ENCODE results near the gene MZT1. TPM values are rescaled to one million over a fixed set of nuclear protein-coding genes. Genes with fewer than 3 reads are reported as not detected.

Gene MZT1, protein sequence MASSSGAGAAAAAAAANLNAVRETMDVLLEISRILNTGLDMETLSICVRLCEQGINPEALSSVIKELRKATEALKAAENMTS
- total RNA-seq (1 to 10 TPM; 6.6 to 6.7 TPM), polyA plus RNA-seq (10 to 100 TPM in 1 of 2 donors, 1 to 10 TPM in 1; 7.5 to 12.5 TPM)
- long read RNA-seq, donor 1, transcript MZT1-201 (3 exons, 2,299 nt): major isoform, 23 of 23 reads
- long read RNA-seq, donor 1, partial matches to known transcripts: 0 of 23 reads
- long read RNA-seq, donor 1, other reads (novel, unspliced or antisense): 0 of 23 reads
- long read RNA-seq, donor 2, transcript MZT1-201 (3 exons, 2,299 nt): major isoform, 5 of 5 reads
- long read RNA-seq, donor 2, partial matches to known transcripts: 0 of 5 reads
- long read RNA-seq, donor 2, other reads (novel, unspliced or antisense): 0 of 5 reads
- long read RNA-seq, donor 3, transcript MZT1-201 (3 exons, 2,299 nt): major isoform, 10 of 10 reads
- long read RNA-seq, donor 3, partial matches to known transcripts: 0 of 10 reads
- long read RNA-seq, donor 3, other reads (novel, unspliced or antisense): 0 of 10 reads
- long read RNA-seq, donor 4, transcript MZT1-201 (3 exons, 2,299 nt): major isoform, 8 of 18 reads
- long read RNA-seq, donor 4, partial matches to known transcripts: 10 of 18 reads
- long read RNA-seq, donor 4, other reads (novel, unspliced or antisense): 0 of 18 reads
- long read RNA-seq, donor 5, transcript MZT1-201 (3 exons, 2,299 nt): major isoform, 29 of 29 reads
- long read RNA-seq, donor 5, partial matches to known transcripts: 0 of 29 reads
- long read RNA-seq, donor 5, other reads (novel, unspliced or antisense): 0 of 29 reads

DNA sequence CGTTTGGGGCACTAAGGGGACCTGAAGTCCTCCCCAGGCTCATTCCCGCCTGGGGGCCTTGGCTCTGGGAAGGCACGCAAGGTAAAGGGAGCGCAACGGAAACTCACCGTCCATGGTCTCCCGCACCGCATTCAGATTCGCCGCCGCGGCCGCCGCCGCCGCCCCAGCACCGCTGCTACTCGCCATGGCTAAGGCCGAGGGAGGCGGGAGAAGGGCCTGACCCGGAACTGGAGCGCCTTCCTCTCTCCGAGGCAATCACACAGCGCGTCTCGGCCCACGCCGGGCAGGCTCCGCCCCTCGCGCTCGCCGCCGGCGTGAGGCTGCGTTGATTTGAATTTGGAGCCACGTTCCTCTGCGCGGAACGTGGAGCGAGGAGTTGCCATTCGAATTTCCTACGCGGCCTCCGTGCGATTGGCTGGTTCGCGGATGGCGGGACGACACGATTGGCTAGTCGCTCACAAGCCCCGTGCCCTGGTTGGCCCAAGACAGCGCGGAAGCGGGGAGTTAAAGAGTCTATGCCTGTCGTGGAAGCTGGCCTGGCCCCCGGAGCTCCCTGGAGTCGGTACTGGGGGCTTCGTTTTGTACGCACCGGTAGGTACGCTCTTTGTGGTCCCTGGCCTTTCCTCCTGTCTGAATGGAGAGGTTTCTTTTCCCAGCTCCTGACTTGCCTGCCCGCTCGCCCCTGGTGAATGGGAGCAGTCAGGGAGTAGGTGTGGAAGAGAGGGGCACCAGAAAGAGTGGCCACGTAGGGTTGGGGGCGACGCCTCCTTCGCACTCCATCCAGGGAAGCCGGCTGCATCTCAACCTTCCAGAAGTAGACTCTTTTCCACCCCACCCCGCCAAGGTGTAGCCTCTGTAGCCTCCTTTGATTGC, at the start of gene MZT1, which contains the start of gene BORA:
TSS of gene MZT1 (minus strand) at position 213 of the 873 bp plus-strand sequence. CDS start at position 186, 27 bp downstream.
TSS of gene BORA (plus strand) at position 507 of the 873 bp plus-strand sequence. CDS start 1,018 bp downstream, outside the sequence.
- peak within 1 kb of the TSS; percentile 93 for H3K4me3 ChIP-seq
- no peaks in the 10 kb centered on the region for H3K9me3 ChIP-seq (ENCODE audit: control insufficient read depth in 4 of 4, insufficient read depth in 3 of 4, low read length in 3 of 4)
- H3K27ac ChIP-seq (ENCODE audit: low read depth in 1 of 2, low read length in 1 of 2): peak within 1 kb of the TSS; percentile 42 to 77
- no peaks in the 10 kb centered on the region for H3K27me3 ChIP-seq (ENCODE audit: control insufficient read depth in 3 of 3, insufficient read depth in 3 of 3, low read length in 2 of 3)
- peak within 1 kb of the TSS; percentile 74 for H3K9ac ChIP-seq (ENCODE audit: insufficient read depth in 1 of 2, low read length in 2 of 2)
- WGBS, 2 donors: 0% methylated on average over 71 of the region's 71 CpGs
- DNase-seq (peak; percentile 97 to 99 (median 97)), ATAC-seq (ENCODE audit: insufficient read depth, low FRiP score) (peak; percentile 99)
- H3K4me1 ChIP-seq (ENCODE audit: control insufficient read depth in 5 of 5, insufficient read depth in 5 of 5, low read length in 5 of 5): peaks cover 2 to 20% (median 8%) of the 10 kb centered on the region in 5 donors
- TF ChIP-seq, protein P1, sequence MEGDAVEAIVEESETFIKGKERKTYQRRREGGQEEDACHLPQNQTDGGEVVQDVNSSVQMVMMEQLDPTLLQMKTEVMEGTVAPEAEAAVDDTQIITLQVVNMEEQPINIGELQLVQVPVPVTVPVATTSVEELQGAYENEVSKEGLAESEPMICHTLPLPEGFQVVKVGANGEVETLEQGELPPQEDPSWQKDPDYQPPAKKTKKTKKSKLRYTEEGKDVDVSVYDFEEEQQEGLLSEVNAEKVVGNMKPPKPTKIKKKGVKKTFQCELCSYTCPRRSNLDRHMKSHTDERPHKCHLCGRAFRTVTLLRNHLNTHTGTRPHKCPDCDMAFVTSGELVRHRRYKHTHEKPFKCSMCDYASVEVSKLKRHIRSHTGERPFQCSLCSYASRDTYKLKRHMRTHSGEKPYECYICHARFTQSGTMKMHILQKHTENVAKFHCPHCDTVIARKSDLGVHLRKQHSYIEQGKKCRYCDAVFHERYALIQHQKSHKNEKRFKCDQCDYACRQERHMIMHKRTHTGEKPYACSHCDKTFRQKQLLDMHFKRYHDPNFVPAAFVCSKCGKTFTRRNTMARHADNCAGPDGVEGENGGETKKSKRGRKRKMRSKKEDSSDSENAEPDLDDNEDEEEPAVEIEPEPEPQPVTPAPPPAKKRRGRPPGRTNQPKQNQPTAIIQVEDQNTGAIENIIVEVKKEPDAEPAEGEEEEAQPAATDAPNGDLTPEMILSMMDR (IDR thresholded peaks at IDR 0.05; ENCODE audit: control extremely low read depth, extremely low read depth): no peak
- peaks cover 0 to 4% (median 1%) of the 10 kb centered on the region in 4 donors for H3K36me3 ChIP-seq (ENCODE audit: control insufficient read depth in 4 of 4, insufficient read depth in 4 of 4, low read length in 4 of 4)

DNA sequence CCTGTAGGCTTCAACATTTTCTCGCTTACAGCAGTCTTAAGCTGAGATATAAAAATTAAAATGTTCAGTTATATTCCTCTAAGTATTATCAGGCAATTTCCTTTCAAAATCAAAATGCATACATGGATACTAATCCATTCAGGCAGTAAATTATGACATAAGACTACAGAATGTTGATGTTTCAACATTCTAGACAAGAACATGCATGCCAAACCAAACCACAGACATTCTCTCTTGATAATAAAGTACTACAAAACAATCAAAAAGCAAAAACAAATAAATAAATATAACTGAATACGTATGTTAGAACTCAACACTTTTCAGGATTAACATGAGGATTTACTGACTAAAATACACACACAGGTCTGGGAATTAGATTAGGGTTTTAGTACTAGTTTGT, 46.6 kb upstream of the MZT1 start:
- Histone ChIP-seq H3K4me1 (ENCODE audit: control insufficient read depth in 5 of 5, insufficient read depth in 5 of 5, low read length in 5 of 5) (peaks cover 0 to 1% (median 0%) of the 10 kb centered on the region in 5 donors), H3K9me3 (ENCODE audit: control insufficient read depth in 4 of 4, insufficient read depth in 3 of 4, low read length in 3 of 4) (no peaks in the 10 kb centered on the region), H3K36me3 (ENCODE audit: control insufficient read depth in 4 of 4, insufficient read depth in 4 of 4, low read length in 4 of 4) (peaks cover 11 to 71% (median 37%) of the 10 kb centered on the region in 4 donors), H3K4me3 (no peak overlapping the region), H3K27me3 (ENCODE audit: control insufficient read depth in 3 of 3, insufficient read depth in 3 of 3, low read length in 2 of 3) (no peaks in the 10 kb centered on the region), H3K9ac (ENCODE audit: insufficient read depth in 1 of 2, low read length in 2 of 2) (no peak overlapping the region), H3K27ac (ENCODE audit: low read depth in 1 of 2, low read length in 1 of 2) (no peak overlapping the region)
- ATAC-seq (ENCODE audit: insufficient read depth, low FRiP score) (no peak), DNase-seq (no peak)
- TF ChIP-seq, protein P1 (IDR thresholded peaks at IDR 0.05; ENCODE audit: control extremely low read depth, extremely low read depth): no peak
- WGBS, 2 donors: 88 to 93% methylated on average over 2 of the region's 2 CpGs

DNA sequence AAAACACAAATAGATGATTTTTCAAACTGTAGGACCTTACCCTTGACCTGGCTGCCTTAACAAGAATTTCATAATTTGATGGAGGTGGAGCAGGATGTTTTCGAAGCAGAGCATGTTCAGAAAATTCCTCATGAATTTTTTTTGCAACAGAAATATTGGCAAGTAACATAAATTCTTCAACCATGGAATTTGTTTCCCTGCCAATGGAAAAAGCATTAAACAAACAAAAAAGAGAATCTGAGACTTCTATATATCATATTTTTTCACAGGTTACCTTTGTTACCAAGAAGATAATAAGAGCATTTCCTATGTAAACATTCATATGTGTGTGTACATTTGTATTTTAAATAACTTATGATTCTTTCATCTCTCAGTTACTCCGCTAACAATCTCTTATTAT, 36.0 kb upstream of the MZT1 start:
- no peaks in the 10 kb centered on the region for H3K4me1 ChIP-seq (ENCODE audit: control insufficient read depth in 5 of 5, insufficient read depth in 5 of 5, low read length in 5 of 5)
- WGBS, 2 donors: 63 to 73% methylated on average over 2 of the region's 2 CpGs
- ATAC-seq (ENCODE audit: insufficient read depth, low FRiP score) (no peak), DNase-seq (peak in 1 of 3 donors; percentile 12)
- no peaks in the 10 kb centered on the region for H3K9me3 ChIP-seq (ENCODE audit: control insufficient read depth in 4 of 4, insufficient read depth in 3 of 4, low read length in 3 of 4)
- H3K27me3 ChIP-seq (ENCODE audit: control insufficient read depth in 3 of 3, insufficient read depth in 3 of 3, low read length in 2 of 3): no peaks in the 10 kb centered on the region
- no peak overlapping the region for H3K27ac ChIP-seq (ENCODE audit: low read depth in 1 of 2, low read length in 1 of 2)
- H3K4me3 ChIP-seq: no peak overlapping the region
- H3K9ac ChIP-seq (ENCODE audit: insufficient read depth in 1 of 2, low read length in 2 of 2): no peak overlapping the region
- TF ChIP-seq, protein P1 (IDR thresholded peaks at IDR 0.05; ENCODE audit: control extremely low read depth, extremely low read depth): no peak
- peaks cover 13 to 75% (median 39%) of the 10 kb centered on the region in 4 donors for H3K36me3 ChIP-seq (ENCODE audit: control insufficient read depth in 4 of 4, insufficient read depth in 4 of 4, low read length in 4 of 4)
